Endodermal cell (in vitro differentiated cells): Measurements from ENCODE around the gene TAMM41. TPM values are rescaled to one million over a fixed set of nuclear protein-coding genes. Genes with fewer than 3 reads are reported as not detected.

Experiments
- DNase-seq: peaks from one replicate; pipeline ENCODE4 v3.0.0-alpha.2; 2017
- H3K27ac ChIP-seq: 2 replicates; pipeline ENCODE4 v1.5.1; 2013; ENCODE audit warnings: mild to moderate bottlenecking, low read depth, low read length, moderate library complexity
- H3K27me3 ChIP-seq: 2 replicates; pipeline ENCODE4 v1.6.1; 2013; ENCODE audit warnings: mild to moderate bottlenecking, low read length, moderate library complexity; ENCODE audit not compliant: insufficient read depth, control insufficient read depth, poor library complexity, severe bottlenecking
- H3K36me3 ChIP-seq: 2 replicates; pipeline ENCODE4 v1.7.0; 2013; ENCODE audit warnings: mild to moderate bottlenecking, low read length, moderate library complexity; ENCODE audit not compliant: control insufficient read depth, insufficient read depth
- H3K4me1 ChIP-seq: one replicate; pipeline ENCODE4 v1.7.0; 2013; ENCODE audit warnings: low read length; ENCODE audit not compliant: control insufficient read depth, insufficient read depth
- H3K4me3 ChIP-seq: 2 replicates; pipeline ENCODE4 v1.5.1; 2013; ENCODE audit warnings: mild to moderate bottlenecking, low read length, moderate library complexity
- H3K9ac ChIP-seq: 2 replicates; pipeline ENCODE4 v1.6.1; 2013; ENCODE audit warnings: mild to moderate bottlenecking, low read length, moderate library complexity; ENCODE audit not compliant: poor library complexity, severe bottlenecking; ENCODE audit errors: extremely low read depth
- H3K9me3 ChIP-seq: 2 replicates; pipeline ENCODE4 v1.6.1; 2013; ENCODE audit warnings: mild to moderate bottlenecking, low read length, moderate library complexity; ENCODE audit not compliant: control insufficient read depth
- H3K27ac Mint-ChIP-seq: 2 replicates; pipeline ENCODE4 v1.8.0; 2020; ENCODE audit warnings: mixed read lengths
- H3K27me3 Mint-ChIP-seq: 2 replicates; pipeline ENCODE4 v1.8.0; 2021; ENCODE audit warnings: mild to moderate bottlenecking, mixed read lengths; ENCODE audit not compliant: insufficient read depth
- H3K36me3 Mint-ChIP-seq: 2 replicates; pipeline ENCODE4 v1.8.0; 2020; ENCODE audit warnings: low read depth, mixed read lengths
- H3K4me1 Mint-ChIP-seq: 2 replicates; pipeline ENCODE4 v1.8.0; 2020; ENCODE audit warnings: mixed read lengths
- H3K4me3 Mint-ChIP-seq: 2 replicates; pipeline ENCODE4 v1.8.0; 2020; ENCODE audit warnings: mild to moderate bottlenecking, moderate library complexity, mixed read lengths
- H3K9me3 Mint-ChIP-seq: 2 replicates; pipeline ENCODE4 v1.8.0; 2020; ENCODE audit warnings: mild to moderate bottlenecking, mixed read lengths
- CTCF ChIP-seq: fragments of 200-600 bp; sonication (generic); conservative IDR thresholded peaks from 2 replicates; pipeline ENCODE4 v1.5.0; 2021; ENCODE audit warnings: antibody characterized with exemption, mild to moderate bottlenecking
- WGBS, 2 experiments: methylation state at CpG; one replicate each; pipeline versions ENCODE4 v1.1.5 to v1.1.7; 2013; ENCODE audit warnings: missing lambda C conversion rate in 2 of 2, mixed read lengths in 1 of 2; ENCODE audit not compliant: insufficient coverage in 1 of 2, insufficient read length in 1 of 2; 5-methylcytosine and 5-hydroxymethylcytosine counted together
- total RNA-seq, 2 donors: library from RNA; stranded (reverse); fragmentation: NEBNext Ultra II Directional in 1 of 2; extraction: Animal tissue kit (Norgen Biotek cat#: 25700) in 1 of 2; gene quantifications; 2 replicates in 1 of 2; 3 replicates in 1 of 2; pipeline ENCODE4 v1.2.1, GENCODE V29; 2021

TAMM41 gene
- total RNA-seq, 2 donors from 2014 or later = 28.5 to 31.9 TPM

DNA sequence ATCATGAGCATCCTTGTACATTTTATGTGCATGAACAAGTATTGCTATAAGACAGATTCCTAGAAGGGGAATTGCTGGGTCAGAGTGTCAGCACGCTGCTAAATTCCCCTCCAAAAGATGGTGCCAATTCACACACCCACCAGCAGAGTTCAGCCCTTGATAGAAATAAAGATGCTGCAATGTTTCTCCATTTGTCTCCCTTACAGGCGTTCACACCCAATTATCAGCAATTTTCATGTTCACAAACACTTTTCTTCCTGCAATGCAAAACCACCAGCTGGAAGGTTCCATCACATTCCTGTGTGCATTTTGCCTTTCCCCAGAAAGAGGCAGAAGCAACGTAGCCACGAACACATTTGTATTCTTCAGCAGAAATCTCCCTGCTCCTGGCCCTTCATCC, 3.3 kb upstream of the TAMM41 start:
- Histone ChIP-seq H3K9me3 (peaks cover 5% of the 10 kb centered on the region), H3K4me1 (peaks cover 3% of the 10 kb centered on the region), H3K27me3 (peaks cover 32% of the 10 kb centered on the region), H3K9ac (no peak overlapping the region), H3K36me3 (peaks cover under 1% of the 10 kb centered on the region), H3K4me3 (no peak overlapping the region), H3K27ac (no peak overlapping the region)
- no peaks in the 10 kb centered on the region for H3K36me3 Mint-ChIP-seq
- H3K4me1 Mint-ChIP-seq = peaks cover 15% of the 10 kb centered on the region
- TF ChIP-seq CTCF = peak; percentile 54
- DNase-seq = peak; percentile 63
- WGBS, 2 experiments = 62 to 81% methylated on average over 2 to 4 of the region's 4 CpGs
- H3K27me3 Mint-ChIP-seq = peaks cover 58% of the 10 kb centered on the region
- no peak overlapping the region for H3K27ac Mint-ChIP-seq
- H3K9me3 Mint-ChIP-seq = peaks cover 4% of the 10 kb centered on the region
- no peak overlapping the region for H3K4me3 Mint-ChIP-seq

- H3K4me3 ChIP-seq = no peak overlapping the region
- WGBS, 2 experiments = 76 to 86% methylated on average over 1 of the region's 1 CpG
Observed at GRCh38 chr3:11847607-11848006, 922 bp upstream of the TAMM41 start.

GRCh38 chr3:11845651-11846050, 1.0 kb downstream of the TAMM41 start:
- WGBS, 2 experiments = 42 to 57% methylated on average over 5 of the region's 5 CpGs
- H3K27ac Mint-ChIP-seq = peak overlapping the region; percentile 9
- peaks cover 3% of the 10 kb centered on the region for H3K4me1 ChIP-seq
- H3K27me3 ChIP-seq = peaks cover 10% of the 10 kb centered on the region
- peaks cover 40% of the 10 kb centered on the region for H3K36me3 ChIP-seq
- peaks cover 4% of the 10 kb centered on the region for H3K9me3 Mint-ChIP-seq
- H3K9me3 ChIP-seq = peaks cover 2% of the 10 kb centered on the region
- H3K4me3 Mint-ChIP-seq = peak overlapping the region; percentile 97
- peaks cover 18% of the 10 kb centered on the region for H3K4me1 Mint-ChIP-seq
- peaks cover 24% of the 10 kb centered on the region for H3K27me3 Mint-ChIP-seq
- no peak for DNase-seq
- H3K4me3 ChIP-seq = peak overlapping the region; percentile 98
- peak overlapping the region; percentile 69 for H3K9ac ChIP-seq
- peaks cover 35% of the 10 kb centered on the region for H3K36me3 Mint-ChIP-seq
- TF ChIP-seq CTCF = no peak
- no peak overlapping the region for H3K27ac ChIP-seq

More at GRCh38 chr3:11847607-11848006, 922 bp upstream of the TAMM41 start:
- peaks cover 3% of the 10 kb centered on the region for H3K4me1 ChIP-seq
- peaks cover 22% of the 10 kb centered on the region for H3K36me3 ChIP-seq
- H3K9ac ChIP-seq = no peak overlapping the region
- peaks cover 26% of the 10 kb centered on the region for H3K27me3 ChIP-seq
- no peak overlapping the region for H3K27ac ChIP-seq
- TF ChIP-seq CTCF = peak; percentile 44
- no peaks in the 10 kb centered on the region for H3K9me3 ChIP-seq
- DNase-seq = peak; percentile 56
- Mint-ChIP-seq H3K27ac (no peak overlapping the region), H3K4me3 (peak overlapping the region; percentile 97), H3K4me1 (peaks cover 18% of the 10 kb centered on the region), H3K27me3 (peaks cover 42% of the 10 kb centered on the region), H3K9me3 (no peaks in the 10 kb centered on the region), H3K36me3 (peaks cover 16% of the 10 kb centered on the region)
